Natural killer cell (primary cell): Measurements from ENCODE around the gene HRCT1. TPM values are rescaled to one million over a fixed set of nuclear protein-coding genes. Genes with fewer than 3 reads are reported as not detected.
A peak's percentile ranks its signal among the peaks of the same experiment; 100 is the strongest.

Source experiments
- ATAC-seq, 3 donors: fragments of 150-1000 bp in 2 of 3; fragments of 200-7000 bp in 1 of 3; cut with Tn5 transposase; 1 replicate in 1 of 3; 2 replicates in 2 of 3; pipeline ENCODE4 v1.10.0; 2021; ENCODE audit warnings: mild to moderate bottlenecking in 2 of 3, moderate library complexity in 2 of 3
- DNase-seq, 2 donors: peaks; one replicate each; pipeline versions ENCODE4 v3.0.0 to v3.0.0-alpha.2; 2013 to 2021; ENCODE audit warnings: mixed read lengths in 1 of 2
- H3K27ac ChIP-seq: one replicate; pipeline ENCODE4 v1.5.1; 2013; ENCODE audit warnings: mild to moderate bottlenecking, low read length
- H3K27me3 ChIP-seq: one replicate; pipeline ENCODE4 v1.6.1; 2013; ENCODE audit warnings: low read length; ENCODE audit not compliant: control insufficient read depth, insufficient read depth
- H3K36me3 ChIP-seq: one replicate; pipeline ENCODE4 v1.6.1; 2013; ENCODE audit warnings: low read length; ENCODE audit not compliant: control insufficient read depth, insufficient read depth
- H3K4me1 ChIP-seq: one replicate; pipeline ENCODE4 v1.6.1; 2013; ENCODE audit warnings: low read length; ENCODE audit not compliant: control insufficient read depth, insufficient read depth
- H3K4me3 ChIP-seq: one replicate; pipeline ENCODE4 v1.5.1; 2013; ENCODE audit warnings: low read length
- H3K9me3 ChIP-seq: one replicate; pipeline ENCODE4 v1.6.1; 2013; ENCODE audit warnings: low read length; ENCODE audit not compliant: control insufficient read depth, insufficient read depth
- H3K27ac Mint-ChIP-seq, 2 donors: one replicate each; pipeline ENCODE4 v1.8.0; 2022; ENCODE audit warnings: mild to moderate bottlenecking in 2 of 2, mixed read lengths in 2 of 2, moderate library complexity in 1 of 2
- H3K27me3 Mint-ChIP-seq, 2 donors: one replicate each; pipeline ENCODE4 v1.8.0; 2022; ENCODE audit warnings: low read depth in 2 of 2, mixed read lengths in 2 of 2
- H3K36me3 Mint-ChIP-seq: one replicate; pipeline ENCODE4 v1.8.0; 2022; ENCODE audit warnings: mixed read lengths
- H3K4me1 Mint-ChIP-seq, 2 donors: one replicate each; pipeline ENCODE4 v1.8.0; 2022; ENCODE audit warnings: mixed read lengths in 2 of 2
- H3K4me3 Mint-ChIP-seq: one replicate; pipeline ENCODE4 v1.8.0; 2022; ENCODE audit warnings: mild to moderate bottlenecking, moderate library complexity, mixed read lengths
- H3K9me3 Mint-ChIP-seq, 2 donors: one replicate each; pipeline ENCODE4 v1.8.0; 2022; ENCODE audit warnings: mixed read lengths in 2 of 2
- CTCF ChIP-seq: fragments of 200-600 bp; IDR thresholded peaks from one replicate; pipeline ENCODE4 v1.8.0; 2022; ENCODE audit warnings: antibody characterized with exemption
- whole genome bisulfite sequencing: methylation state at CpG from one replicate; pipeline ENCODE4 v1.1.7; 2013; ENCODE audit warnings: missing lambda C conversion rate; ENCODE audit not compliant: insufficient coverage; 5-methylcytosine and 5-hydroxymethylcytosine counted together
- intact Hi-C: fragments of 100-400 bp; cut with micrococcal nuclease; formaldehyde crosslinking; loops from one replicate; pipeline ENCODE4 v1.14.2; 2022
- total RNA-seq, 4 donors: library from RNA; stranded (reverse); fragments of 120-200 nt in 1 of 4; gene quantifications; one replicate each; pipeline versions ENCODE4 v1.2.3 to v1.2.4, GENCODE V29; 2013 to 2022

Gene HRCT1
- total RNA-seq, 3 donors from 2014 or later (not counting 1 experiment from before 2014, with no cell fraction given), result not detected

- Histone ChIP-seq H3K4me1 (peaks cover 20% of the 10 kb centered on the region), H3K4me3 (no peak overlapping the region), H3K27ac (no peak overlapping the region), H3K36me3 (no peaks in the 10 kb centered on the region), H3K27me3 (no peaks in the 10 kb centered on the region), H3K9me3 (no peaks in the 10 kb centered on the region)
- H3K9me3 Mint-ChIP-seq, result no peaks in the 10 kb centered on the region
- H3K4me3 Mint-ChIP-seq, result no peak overlapping the region
- ATAC-seq, result peak; percentile 31 to 55 (median 47)
- peaks cover 0 to 7% of the 10 kb centered on the region in 2 donors for H3K4me1 Mint-ChIP-seq
- no peaks in the 10 kb centered on the region for H3K27me3 Mint-ChIP-seq
- H3K36me3 Mint-ChIP-seq, result no peaks in the 10 kb centered on the region
- no peak for DNase-seq
- intact Hi-C loops, result no loop called here
- no peak for TF ChIP-seq CTCF
- H3K27ac Mint-ChIP-seq, result no peak overlapping the region
- WGBS, result 64% methylated on average over 9 of the region's 9 CpGs
Observed at GRCh38 chr9:35914301-35914807, 8.4 kb downstream of the HRCT1 start.

GRCh38 chr9:35915681-35916294 is 9.8 kb downstream of the HRCT1 start:
- peaks cover 0 to 4% of the 10 kb centered on the region in 2 donors for H3K4me1 Mint-ChIP-seq
- no peak for TF ChIP-seq CTCF
- H3K9me3 Mint-ChIP-seq, result no peaks in the 10 kb centered on the region
- Histone ChIP-seq H3K36me3 (no peaks in the 10 kb centered on the region), H3K27ac (no peak overlapping the region), H3K9me3 (no peaks in the 10 kb centered on the region), H3K4me1 (peaks cover 7% of the 10 kb centered on the region), H3K4me3 (no peak overlapping the region), H3K27me3 (no peaks in the 10 kb centered on the region)
- H3K27ac Mint-ChIP-seq, result no peak overlapping the region
- H3K27me3 Mint-ChIP-seq, result no peaks in the 10 kb centered on the region
- intact Hi-C loops, result no loop called here
- no peak for DNase-seq
- WGBS, result 94% methylated on average over 16 of the region's 16 CpGs
- H3K36me3 Mint-ChIP-seq, result no peaks in the 10 kb centered on the region
- ATAC-seq, result no peak
- H3K4me3 Mint-ChIP-seq, result no peak overlapping the region

DNA sequence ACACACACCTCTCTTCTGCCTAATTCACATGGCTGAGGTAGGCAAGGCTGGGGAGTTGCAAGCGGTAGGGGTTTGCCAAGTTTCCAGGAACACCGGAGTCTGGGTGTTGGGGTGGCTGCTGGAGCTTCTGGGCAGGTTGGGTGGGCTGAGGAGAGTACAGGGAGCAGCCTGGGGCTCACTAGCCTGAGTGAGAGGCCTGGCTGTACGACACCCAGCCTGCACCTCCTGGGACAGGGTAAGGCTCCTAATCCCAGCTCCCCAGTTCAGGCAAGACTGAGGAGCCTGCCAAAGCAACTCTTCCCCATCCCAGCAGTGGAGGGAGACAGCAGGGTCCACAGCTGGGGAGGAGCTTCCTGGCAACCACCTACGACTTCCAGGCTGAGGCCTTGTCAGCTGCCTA is 11.3 kb downstream of the HRCT1 start:
- no peaks in the 10 kb centered on the region for H3K27me3 ChIP-seq
- DNase-seq, result no peak
- no peak for TF ChIP-seq CTCF
- no peaks in the 10 kb centered on the region for H3K4me1 Mint-ChIP-seq
- no peaks in the 10 kb centered on the region for H3K4me1 ChIP-seq
- H3K27me3 Mint-ChIP-seq, result peaks cover 3 to 5% of the 10 kb centered on the region in 2 donors
- intact Hi-C loops, result no loop called here
- H3K4me3 ChIP-seq, result no peak overlapping the region
- no peak for ATAC-seq
- no peaks in the 10 kb centered on the region for H3K9me3 Mint-ChIP-seq
- no peaks in the 10 kb centered on the region for H3K9me3 ChIP-seq
- no peaks in the 10 kb centered on the region for H3K36me3 ChIP-seq
- no peaks in the 10 kb centered on the region for H3K36me3 Mint-ChIP-seq
- H3K27ac ChIP-seq, result no peak overlapping the region
- H3K4me3 Mint-ChIP-seq, result no peak overlapping the region
- H3K27ac Mint-ChIP-seq, result no peak overlapping the region
- 93% methylated on average over 4 of the region's 4 CpGs for WGBS

GRCh38 chr9:35918780-35919179 is 12.8 kb downstream of the HRCT1 start:
- H3K9me3 Mint-ChIP-seq, result no peaks in the 10 kb centered on the region
- no peaks in the 10 kb centered on the region for H3K36me3 ChIP-seq
- TF ChIP-seq CTCF, result no peak
- H3K27me3 ChIP-seq, result no peaks in the 10 kb centered on the region
- no peaks in the 10 kb centered on the region for H3K36me3 Mint-ChIP-seq
- intact Hi-C loops, result no loop called here
- no peak for DNase-seq
- no peaks in the 10 kb centered on the region for H3K4me1 Mint-ChIP-seq
- ATAC-seq, result no peak
- peaks cover 6 to 11% of the 10 kb centered on the region in 2 donors for H3K27me3 Mint-ChIP-seq
- no peak overlapping the region for H3K4me3 Mint-ChIP-seq
- H3K4me3 ChIP-seq, result no peak overlapping the region
- 95% methylated on average over 3 of the region's 3 CpGs for WGBS
- H3K9me3 ChIP-seq, result no peaks in the 10 kb centered on the region
- no peaks in the 10 kb centered on the region for H3K4me1 ChIP-seq
- H3K27ac ChIP-seq, result no peak overlapping the region
- no peak overlapping the region for H3K27ac Mint-ChIP-seq
